HCT116 (cell line): ENCODE data around the gene TRPM3. TPM values are rescaled to one million over a fixed set of nuclear protein-coding genes. Genes with fewer than 3 reads are reported as not detected.

Experiments used
- ATAC-seq: fragments of 200-7000 bp; cut with Tn5 transposase; 2 replicates; pipeline ENCODE4 v1.9.1; 2020; ENCODE audit warnings: mild to moderate bottlenecking, moderate library complexity
- BruUV-seq: library from RNA; stranded (reverse); fragments of 400-500 nt; replicated peaks from 2 replicates; lab custom pipeline; 2021; lab: Mats Ljungman, UMichigan
- CTCF ChIA-PET: fragments of 300-600 bp; sonication (Branson Sonifier 250); formaldehyde crosslinking; loops from one replicate; lab custom pipeline; 2021; ENCODE audit warnings: antibody characterized with exemption; lab: Charles Lee
- POLR2A ChIA-PET: fragments of 300-600, 350-600 bp; sonication (Branson Sonifier 250); formaldehyde crosslinking; loops from one replicate; lab custom pipeline; 2021; ENCODE audit warnings: antibody characterized with exemption; lab: Charles Lee
- RAD21 ChIA-PET, 2 experiments: fragments of 300-600 bp; sonication (Branson Sonifier 250); formaldehyde crosslinking; loops; one replicate each; lab custom pipeline; 2023; ENCODE audit warnings: low total read pairs in 2 of 2; ENCODE audit not compliant: uncharacterized antibody in 2 of 2, unreplicated experiment in 2 of 2, low non-redundant PET in 1 of 2; lab: Charles Lee
- DNase-seq: peaks from one replicate; pipeline ENCODE4 v3.0.0-alpha.2; 2010; ENCODE audit warnings: low read depth, low spot score
- H2AFZ ChIP-seq: fragments of 200-600 bp; shearing (Covaris generic), sonication (generic); 2 replicates; pipeline ENCODE4 v1.6.1; 2017; ENCODE audit warnings: low read depth, mixed run types, mixed read lengths, antibody characterized with exemption, low read length; ENCODE audit not compliant: poor library complexity, severe bottlenecking
- H3K27ac ChIP-seq: 2 replicates; pipeline ENCODE4 v1.5.1; 2012; ENCODE audit warnings: low read depth, low read length
- H3K27me3 ChIP-seq: fragments of 200-600 bp; sonication (generic); 2 replicates; pipeline ENCODE4 v1.6.1; 2016; ENCODE audit warnings: mixed run types, low read length, mixed read lengths; ENCODE audit not compliant: insufficient read depth
- H3K36me3 ChIP-seq, 2 experiments: fragments of 200-500 bp in 1 of 2; fragments of 200-600 bp in 1 of 2; sonication (Bioruptor generic) in 1 of 2; sonication (generic) in 1 of 2; 2 replicates each; pipeline versions ENCODE4 v1.5.1 to v1.6.1; 2014 to 2016; ENCODE audit warnings: low read length in 2 of 2, inconsistent platforms in 1 of 2, mixed read lengths in 1 of 2, mixed run types in 1 of 2; ENCODE audit not compliant: insufficient read depth in 2 of 2, control insufficient read depth in 1 of 2
- H3K4me1 ChIP-seq, 2 experiments: fragments of 200-600 bp in 1 of 2; sonication (generic) in 1 of 2; 2 replicates each; pipeline versions ENCODE4 v1.5.1 to v1.6.1; 2012 to 2017; ENCODE audit warnings: low read length in 2 of 2, inconsistent platforms in 1 of 2, mild to moderate bottlenecking in 1 of 2, mixed read lengths in 1 of 2, mixed run types in 1 of 2, moderate library complexity in 1 of 2; ENCODE audit not compliant: insufficient read depth in 2 of 2, control insufficient read depth in 1 of 2
- H3K4me2 ChIP-seq: fragments of 200-600 bp; sonication (generic); 2 replicates; pipeline ENCODE4 v1.6.1; 2017; ENCODE audit warnings: mixed run types, low read length, mixed read lengths
- H3K4me3 ChIP-seq, 2 experiments: fragments of 200-600 bp in 1 of 2; sonication (generic) in 1 of 2; replicated peaks in 1 of 2; 2 replicates each; pipeline ENCODE4 v1.5.1; 2011 to 2016; ENCODE audit warnings: low read length in 2 of 2, control low read depth in 1 of 2, low read depth in 1 of 2, mild to moderate bottlenecking in 1 of 2, mixed read lengths in 1 of 2, mixed run types in 1 of 2
- H3K79me2 ChIP-seq: fragments of 200-600 bp; sonication (generic); 2 replicates; pipeline ENCODE4 v1.6.1; 2017; ENCODE audit warnings: mild to moderate bottlenecking, mixed run types, low read length, moderate library complexity, mixed read lengths; ENCODE audit not compliant: insufficient read depth
- H3K9ac ChIP-seq: fragments of 200-600 bp; sonication (generic); 2 replicates; pipeline ENCODE4 v1.6.1; 2016; ENCODE audit warnings: low read length, mixed read lengths
- H3K9me2 ChIP-seq: fragments of 200-600 bp; sonication (generic), shearing (Covaris generic); 2 replicates; pipeline ENCODE4 v1.6.1; 2017; ENCODE audit warnings: mixed run types, mild to moderate bottlenecking, moderate library complexity; ENCODE audit not compliant: insufficient read depth
- H3K9me3 ChIP-seq, 2 experiments: fragments of 200-500 bp in 1 of 2; fragments of 200-600 bp in 1 of 2; sonication (Bioruptor generic) in 1 of 2; sonication (generic) in 1 of 2; 2 replicates each; pipeline ENCODE4 v1.6.1; 2014 to 2017; ENCODE audit warnings: low read length in 2 of 2, mixed read lengths in 2 of 2, inconsistent platforms in 1 of 2, low read depth in 1 of 2, mild to moderate bottlenecking in 1 of 2, mixed run types in 1 of 2, moderate library complexity in 1 of 2; ENCODE audit not compliant: control insufficient read depth in 1 of 2, insufficient read depth in 1 of 2
- H4K20me1 ChIP-seq: fragments of 200-600 bp; sonication (generic), shearing (Covaris generic); 2 replicates; pipeline ENCODE4 v1.6.1; 2017; ENCODE audit warnings: mixed run types, mild to moderate bottlenecking, moderate library complexity; ENCODE audit not compliant: insufficient read depth
- CBX3 ChIP-seq: IDR thresholded peaks from 2 replicates; pipeline ENCODE4 v1.6.1; 2012; ENCODE audit warnings: low read depth
- EGR1 ChIP-seq: IDR thresholded peaks from 2 replicates; pipeline ENCODE4 v1.6.1; 2012; ENCODE audit warnings: low read depth
- ELF1 ChIP-seq: IDR thresholded peaks from 2 replicates; pipeline ENCODE4 v1.6.1; 2012; ENCODE audit warnings: low read depth, borderline replicate concordance
- EZH2phosphoT487 ChIP-seq: fragments of 200-600 bp; IDR thresholded peaks from 2 replicates; pipeline ENCODE4 v1.6.1; 2018; ENCODE audit warnings: antibody characterized with exemption, borderline replicate concordance
- MAX ChIP-seq: IDR thresholded peaks from 2 replicates; pipeline ENCODE4 v1.6.1; 2012
- POLR2A ChIP-seq: IDR thresholded peaks from 2 replicates; pipeline ENCODE4 v1.7.0; 2011; ENCODE audit warnings: borderline replicate concordance; ENCODE audit not compliant: insufficient read depth, insufficient read length; ENCODE audit errors: extremely low read depth
- REST ChIP-seq: IDR thresholded peaks from 2 replicates; pipeline ENCODE4 v1.6.1; 2012; ENCODE audit warnings: low read depth
- SP1 ChIP-seq: IDR thresholded peaks from 2 replicates; pipeline ENCODE4 v1.6.1; 2012; ENCODE audit warnings: low read depth
- TCF7L2 ChIP-seq: IDR thresholded peaks from 2 replicates; pipeline ENCODE4 v1.7.0; 2011; ENCODE audit warnings: borderline replicate concordance, inconsistent platforms; ENCODE audit not compliant: insufficient read depth, insufficient read length; ENCODE audit errors: extremely low read depth
- ZBTB33 ChIP-seq: IDR thresholded peaks from 2 replicates; pipeline ENCODE4 v1.6.1; 2011; ENCODE audit warnings: mild to moderate bottlenecking, low read length, moderate library complexity; ENCODE audit not compliant: insufficient replicate concordance; ENCODE audit errors: extremely low read depth
- intact Hi-C: fragments of 100-400 bp; cut with micrococcal nuclease; formaldehyde crosslinking; loops from 2 replicates; pipeline ENCODE4 v1.10.0; 2022
- total RNA-seq: library from RNA; stranded (reverse); gene quantifications from one replicate; pipeline ENCODE4 v1.2.1, GENCODE V29; 2021; ENCODE audit not compliant: unreplicated experiment

The TRPM3 gene
- total RNA-seq, 1 experiment from 2014 or later = not detected

- H3K4me3 ChIP-seq = no peak overlapping the region
- CTCF ChIA-PET = no interaction called here
- H3K4me1 ChIP-seq = no peaks in the 10 kb centered on the region
- no peaks in the 10 kb centered on the region for H3K79me2 ChIP-seq
- no peaks in the 10 kb centered on the region for H3K36me3 ChIP-seq
- TF ChIP-seq SP1 (no peak), ZBTB33 (no peak), EGR1 (no peak), ELF1 (no peak), MAX (no peak), POLR2A (no peak), TCF7L2 (no peak), REST (no peak), CBX3 (no peak), EZH2phosphoT487 (no peak)
- TF ChIP-seq, all 23 proteins: peak for 0
- Histone ChIP-seq H3K9me3 (no peaks in the 10 kb centered on the region), H4K20me1 (no peaks in the 10 kb centered on the region), H3K9ac (no peak overlapping the region), H3K27ac (no peak overlapping the region), H3K4me2 (no peak overlapping the region), H3K9me2 (no peaks in the 10 kb centered on the region), H2AFZ (no peak overlapping the region), H3K27me3 (peaks cover 51% of the 10 kb centered on the region)
- no TSS peak for BruUV-seq
- ATAC-seq = no peak
- DNase-seq = no peak
- ChIA-PET POLR2A (no interaction called here), RAD21 (no interaction called here)
- intact Hi-C loops = no loop called here
These were observed 320.1 kb downstream of the TRPM3 start for GRCh38 chr9:70801181-70801829.
